ENCODE results near the gene AEBP1. TPM values are rescaled to one million over a fixed set of nuclear protein-coding genes. Genes with fewer than 3 reads are reported as not detected.

AEBP1 gene
- total RNA-seq, 1 donor from 2014 or later, result 1,349 TPM

- no peak for DNase-seq (ENCODE audit: low spot score in 2 of 2)
- Histone ChIP-seq H3K9me3 (no peaks in the 10 kb centered on the region), H3K36me3 (no peaks in the 10 kb centered on the region), H3K27me3 (no peaks in the 10 kb centered on the region), H3K4me3 (no peak overlapping the region), H3K4me1 (peaks cover 18 to 39% of the 10 kb centered on the region in 2 donors), H3K27ac (peak overlapping the region; percentile 91 to 100)
- TF ChIP-seq CTCF (IDR thresholded peaks at IDR 0.05), result no peak
- intact Hi-C loops (cut with DNase I), result no loop called here
These were observed 11.0 kb upstream of the AEBP1 start for GRCh38 chr7:44093102-44093641.

- H3K27ac ChIP-seq, result peak overlapping the region; percentile 63 to 100
- TF ChIP-seq CTCF (IDR thresholded peaks at IDR 0.05), result no peak
- no peaks in the 10 kb centered on the region for H3K27me3 ChIP-seq
- no peaks in the 10 kb centered on the region for H3K36me3 ChIP-seq
- H3K4me3 ChIP-seq, result no peak overlapping the region
- DNase-seq (ENCODE audit: low spot score in 2 of 2), result no peak
- intact Hi-C loops (cut with DNase I), result no loop called here
- peaks cover 9 to 32% of the 10 kb centered on the region in 2 donors for H3K4me1 ChIP-seq
- no peaks in the 10 kb centered on the region for H3K9me3 ChIP-seq
These were observed 9.8 kb upstream of the AEBP1 start for GRCh38 chr7:44094365-44094764.

- no peak for TF ChIP-seq CTCF (IDR thresholded peaks at IDR 0.05)
- H3K27ac ChIP-seq, result peak overlapping the region; percentile 63 to 100
- H3K4me1 ChIP-seq, result peaks cover 7 to 31% of the 10 kb centered on the region in 2 donors
These were observed 9.1 kb upstream of the AEBP1 start for GRCh38 chr7:44094883-44095592.

GRCh38 chr7:44095781-44096180, 8.4 kb upstream of the AEBP1 start:
- TF ChIP-seq CTCF (IDR thresholded peaks at IDR 0.05), result no peak
- no peak for DNase-seq (ENCODE audit: low spot score in 2 of 2)
- H3K27ac ChIP-seq, result peak overlapping the region; percentile 63 to 100
- no peaks in the 10 kb centered on the region for H3K9me3 ChIP-seq
- H3K4me1 ChIP-seq, result peaks cover 4 to 31% of the 10 kb centered on the region in 2 donors
- H3K27me3 ChIP-seq, result no peaks in the 10 kb centered on the region
- no peaks in the 10 kb centered on the region for H3K36me3 ChIP-seq
- no peak overlapping the region for H3K4me3 ChIP-seq
- intact Hi-C loops (cut with DNase I), result no loop called here

More at GRCh38 chr7:44094883-44095592, 9.1 kb upstream of the AEBP1 start:
- intact Hi-C loops (cut with DNase I), result no loop called here
- no peaks in the 10 kb centered on the region for H3K36me3 ChIP-seq
- no peak overlapping the region for H3K4me3 ChIP-seq
- H3K27me3 ChIP-seq, result no peaks in the 10 kb centered on the region
- H3K9me3 ChIP-seq, result no peaks in the 10 kb centered on the region
- no peak for DNase-seq (ENCODE audit: low spot score in 2 of 2)

GRCh38 chr7:44096326-44096881, 7.7 kb upstream of the AEBP1 start:
- Histone ChIP-seq H3K4me3 (no peak overlapping the region), H3K27ac (peak overlapping the region; percentile 62 to 100), H3K4me1 (peaks cover 10 to 34% of the 10 kb centered on the region in 2 donors), H3K27me3 (no peaks in the 10 kb centered on the region), H3K36me3 (no peaks in the 10 kb centered on the region), H3K9me3 (no peaks in the 10 kb centered on the region)
- no peak for DNase-seq (ENCODE audit: low spot score in 2 of 2)
- no peak for TF ChIP-seq CTCF (IDR thresholded peaks at IDR 0.05)
- intact Hi-C loops (cut with DNase I), result no loop called here

All from ascending aorta (tissue), 2 donors.